Transverse colon (tissue), 4 donors: Measurements from ENCODE around the gene CHPF2.

ENCODE experiments used
- CTCF ChIP-seq, 5 experiments: fragments of 200-600 bp in 3 of 5; fragments of 450-650 bp in 2 of 5; sonication (generic) in 3 of 5; IDR thresholded peaks; 1 replicate in 2 of 5; 2 replicates in 3 of 5; pipeline ENCODE4 v1.5.1; 2016 to 2017; ENCODE audit warnings: antibody characterized with exemption in 5 of 5, inconsistent platforms in 3 of 5, mild to moderate bottlenecking in 2 of 5, moderate library complexity in 1 of 5
- POLR2A ChIP-seq: fragments of 450-650 bp; IDR thresholded peaks from one replicate; pipeline ENCODE4 v1.6.1; 2016; ENCODE audit warnings: antibody characterized with exemption, mild to moderate bottlenecking, moderate library complexity
- POLR2AphosphoS5 ChIP-seq, 3 donors: sonication (generic); formaldehyde crosslinking; IDR thresholded peaks; one replicate each; pipeline ENCODE4 v1.6.1; 2016; ENCODE audit warnings: antibody characterized with exemption in 3 of 3

GRCh38 chr7:151225948-151226510 is 6.3 kb upstream of the CHPF2 start:
- TF ChIP-seq CTCF (IDR thresholded peaks at IDR 0.05) (no peak), POLR2A (no peak), POLR2AphosphoS5 (IDR thresholded peaks at IDR 0.05) (no peak)
